Activated CD4-positive, alpha-beta T cell treated with anti-CD3 and anti-CD28 coated beads, Interleukin-2, amount 50 U/mL, for 48 hours (primary cell): ENCODE measurements around the gene JAZF1.

Experiments
- DNase-seq, 2 experiments: peaks; one replicate each; pipeline ENCODE4 v3.0.0-alpha.2; 2020

The JAZF1 gene

GRCh38 chr7:28069807-28070206, 110.8 kb downstream of the JAZF1 start:
- DNase-seq, result no peak

- DNase-seq, result no peak
Measured at GRCh38 chr7:28069388-28069787, 111.2 kb downstream of the JAZF1 start.

DNA sequence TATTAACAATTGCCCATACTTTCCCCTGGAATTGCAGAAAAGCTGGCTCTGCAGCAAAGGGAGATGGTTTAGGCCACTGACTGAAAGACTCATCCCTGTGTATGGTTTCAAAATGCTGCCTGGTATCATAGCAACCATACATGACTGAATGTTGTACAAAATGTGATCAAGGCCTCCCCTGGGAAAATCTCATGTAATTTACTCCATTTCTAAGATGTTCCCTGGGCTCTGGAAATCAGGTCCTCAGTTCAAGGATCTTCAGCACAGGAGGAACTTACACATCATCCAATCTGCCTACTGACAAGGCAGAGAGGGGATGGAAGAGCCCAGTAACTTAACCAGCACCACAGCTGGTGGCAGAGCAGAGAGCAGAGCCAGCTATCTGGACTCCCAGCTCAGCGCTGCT, 111.8 kb downstream of the JAZF1 start:
- DNase-seq, result no peak

DNA sequence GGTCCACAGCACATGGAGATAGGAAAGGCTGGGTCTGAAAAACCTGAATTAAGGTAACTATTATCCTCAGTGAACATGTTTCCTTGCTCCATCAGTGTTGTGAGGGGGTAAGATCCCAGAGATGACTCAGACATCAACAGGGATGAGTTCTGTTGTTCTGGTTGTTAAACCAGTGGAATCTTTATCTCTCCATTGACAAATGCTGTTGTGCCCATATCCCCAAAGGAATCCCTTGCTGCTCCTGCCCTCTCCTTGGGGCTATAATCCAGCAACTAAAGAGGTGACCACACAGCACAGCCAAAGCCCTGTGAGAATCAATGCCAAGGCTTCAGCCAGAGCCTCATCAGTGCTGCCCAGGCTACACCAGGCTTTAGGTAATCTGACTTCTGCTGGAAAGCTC, 113.4 kb downstream of the JAZF1 start:
- no peak for DNase-seq

GRCh38 chr7:28065721-28066285, 114.8 kb downstream of the JAZF1 start:
- no peak for DNase-seq

DNA sequence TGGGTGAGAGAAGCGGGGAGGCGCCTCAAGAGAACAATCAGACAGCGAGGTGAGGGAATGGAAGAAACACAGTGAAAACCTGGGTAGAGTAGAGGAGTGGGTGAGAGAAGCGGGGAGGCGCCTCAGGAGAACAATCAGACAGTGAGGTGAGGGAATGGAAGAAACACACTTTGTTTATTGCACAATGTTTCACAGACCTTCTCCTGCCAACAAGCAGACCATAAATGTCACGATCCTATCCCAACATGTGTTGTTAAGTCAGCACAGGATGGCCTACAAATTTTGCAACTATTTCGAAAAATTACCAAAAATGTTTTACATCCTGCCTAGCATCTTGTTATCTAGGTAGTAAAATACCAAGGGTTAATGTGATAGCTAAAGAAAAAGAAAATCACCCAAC, 115.3 kb downstream of the JAZF1 start:
- no peak for DNase-seq

- no peak for DNase-seq
Measured at GRCh38 chr7:28064437-28064836, 116.2 kb downstream of the JAZF1 start.

GRCh38 chr7:28062197-28062991, 118.2 kb downstream of the JAZF1 start:
- DNase-seq, result peak; percentile 75 to 80

DNA sequence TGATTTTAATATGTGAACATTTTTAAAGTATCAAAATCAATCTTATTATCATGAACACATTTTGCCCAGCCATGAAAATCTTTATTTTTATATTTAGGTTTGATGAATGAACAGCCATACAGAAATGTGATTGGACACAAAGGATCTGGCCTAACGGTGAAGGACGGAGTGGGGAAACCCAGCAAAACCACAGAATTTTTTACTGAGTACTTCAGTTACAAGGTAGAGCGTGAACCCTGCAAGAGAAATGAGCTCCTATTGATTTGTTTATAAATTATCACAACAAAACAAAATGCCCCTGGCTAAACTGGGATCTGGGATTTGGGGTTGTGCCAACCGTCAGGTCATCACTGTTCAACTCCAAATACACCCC, 118.8 kb downstream of the JAZF1 start:
- DNase-seq, result no peak

- no peak for DNase-seq
Measured at GRCh38 chr7:28060371-28060950, 120.1 kb downstream of the JAZF1 start.

- DNase-seq, result no peak
Measured at GRCh38 chr7:28055161-28055544, 125.4 kb downstream of the JAZF1 start.

GRCh38 chr7:28054531-28055160, 125.9 kb downstream of the JAZF1 start:
- DNase-seq, result no peak

- DNase-seq, result no peak
Measured at GRCh38 chr7:28052933-28053332, 127.7 kb downstream of the JAZF1 start.

- no peak for DNase-seq
Measured at GRCh38 chr7:28048694-28049093, 131.9 kb downstream of the JAZF1 start.

DNA sequence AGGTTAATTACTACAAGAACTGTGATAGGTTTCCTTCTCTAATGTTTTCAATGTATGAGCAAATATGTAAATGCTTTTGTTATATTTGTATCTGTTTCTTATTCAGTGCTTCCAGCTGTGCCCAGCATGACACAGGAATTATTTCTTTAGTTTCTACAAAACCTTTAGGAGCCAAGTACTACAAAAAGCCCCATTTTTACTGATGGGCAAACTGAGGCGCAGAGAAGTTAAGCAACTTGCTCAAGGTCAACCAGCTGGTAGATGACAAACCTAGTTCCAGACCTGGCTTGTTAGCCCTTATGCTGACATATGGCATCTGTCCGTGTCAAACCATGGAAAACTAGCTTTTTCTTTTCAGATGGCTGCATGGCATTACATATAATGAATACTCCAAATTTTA, 134.6 kb downstream of the JAZF1 start:
- no peak for DNase-seq

DNA sequence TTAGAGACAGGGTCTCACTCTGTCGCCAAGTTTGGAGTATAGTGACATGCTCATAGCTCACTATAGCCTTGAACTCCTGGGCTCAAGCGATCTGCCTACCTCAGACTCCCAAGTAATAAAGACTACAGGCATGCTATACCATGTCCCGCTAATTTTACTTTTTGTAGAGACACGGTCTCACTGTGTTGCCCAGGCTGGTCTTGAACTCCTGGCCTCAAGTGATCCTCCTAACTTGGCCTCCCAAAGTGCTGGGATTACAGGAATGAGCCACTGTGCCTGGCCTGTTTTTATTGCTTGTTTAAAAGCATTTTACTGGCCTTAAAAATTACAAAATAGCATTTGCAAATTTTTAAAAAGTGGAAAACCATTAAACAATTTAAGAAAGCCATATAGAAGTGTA, 135.0 kb downstream of the JAZF1 start:
- no peak for DNase-seq

DNA sequence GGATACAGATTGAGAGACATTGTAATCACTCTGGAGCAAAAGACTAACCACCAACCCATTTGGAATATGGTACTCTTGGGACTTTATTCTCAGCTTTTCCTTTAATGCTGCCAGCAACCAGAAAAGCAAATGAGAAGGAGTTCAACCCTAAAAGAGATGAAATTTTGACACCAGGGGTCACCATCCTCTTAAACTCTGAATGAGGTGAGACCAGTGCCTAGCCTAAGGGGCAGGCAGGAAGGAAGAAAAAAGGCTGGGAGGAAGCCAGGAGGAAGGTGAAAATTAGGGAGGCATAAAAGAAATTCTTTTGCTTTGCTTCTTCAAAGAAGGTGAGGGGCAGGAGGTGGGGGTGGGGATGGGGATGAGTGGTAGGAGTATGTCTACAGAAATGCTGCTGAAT, 135.8 kb downstream of the JAZF1 start:
- DNase-seq, result no peak

GRCh38 chr7:28042721-28043120, 137.9 kb downstream of the JAZF1 start:
- no peak for DNase-seq

GRCh38 chr7:28041508-28042314, 138.9 kb downstream of the JAZF1 start:
- DNase-seq, result peak; percentile 11 to 21

- no peak for DNase-seq
Measured at GRCh38 chr7:28038175-28038797, 142.3 kb downstream of the JAZF1 start.

- peak; percentile 12 to 25 for DNase-seq
Measured at GRCh38 chr7:28037220-28038010, 143.2 kb downstream of the JAZF1 start.

GRCh38 chr7:28036696-28037095, 143.9 kb downstream of the JAZF1 start:
- DNase-seq, result no peak
